GM19395 (cell line): Measurements from ENCODE around the gene COX4I1.

Experiments
- ATAC-seq: cut with Tn5 transposase; IDR thresholded peaks from one replicate; pipeline ENCODE4 v1.9.1; 2021; ENCODE audit warnings: mild to moderate bottlenecking, moderate library complexity; ENCODE audit not compliant: unreplicated experiment

Gene COX4I1

GRCh38 chr16:85799497-85800320 is at the start of gene COX4I1, which contains the start of gene EMC8:
COX4I1 (plus strand) TSS chr16:85799695; CDS start chr16:85801206, 1,511 bp downstream.
EMC8 (minus strand) TSS chr16:85799544; CDS start chr16:85799295, 249 bp downstream.
- peak; percentile 86 for ATAC-seq

- no peak for ATAC-seq
These were observed 49.7 kb upstream of the COX4I1 start for GRCh38 chr16:85749771-85750145.

- ATAC-seq, result no peak
These were observed 49.2 kb upstream of the COX4I1 start for GRCh38 chr16:85750146-85750826.

GRCh38 chr16:85750827-85751697 is 48.4 kb upstream of the COX4I1 start, which contains the start of gene C16orf74:
C16orf74 (minus strand) TSS chr16:85751096; CDS start chr16:85735217, 15,879 bp downstream.
- ATAC-seq, result no peak

- ATAC-seq, result no peak
These were observed 47.6 kb upstream of the COX4I1 start for GRCh38 chr16:85751698-85752501.

GRCh38 chr16:85752511-85753420 is 46.7 kb upstream of the COX4I1 start:
- no peak for ATAC-seq

GRCh38 chr16:85753559-85753958 is 45.9 kb upstream of the COX4I1 start:
- ATAC-seq, result no peak

GRCh38 chr16:85753976-85754375 is 45.5 kb upstream of the COX4I1 start:
- no peak for ATAC-seq

- ATAC-seq, result no peak
These were observed 45.1 kb upstream of the COX4I1 start for GRCh38 chr16:85754413-85754812.

GRCh38 chr16:85755929-85756768 is 43.3 kb upstream of the COX4I1 start:
- peak; percentile 60 for ATAC-seq

- no peak for ATAC-seq
These were observed 42.1 kb upstream of the COX4I1 start for GRCh38 chr16:85757341-85757822.

- ATAC-seq, result no peak
These were observed 40.4 kb upstream of the COX4I1 start for GRCh38 chr16:85759136-85759535.

- no peak for ATAC-seq
These were observed 39.7 kb upstream of the COX4I1 start for GRCh38 chr16:85759631-85760419.

GRCh38 chr16:85761861-85762260 is 37.6 kb upstream of the COX4I1 start:
- no peak for ATAC-seq

- no peak for ATAC-seq
These were observed 36.5 kb upstream of the COX4I1 start for GRCh38 chr16:85762970-85763369.

GRCh38 chr16:85763616-85764015 is 35.9 kb upstream of the COX4I1 start:
- no peak for ATAC-seq

- no peak for ATAC-seq
These were observed 34.3 kb upstream of the COX4I1 start for GRCh38 chr16:85765211-85765610.
